Endothelial cell of umbilical vein (primary cell): Measurements from ENCODE around the gene EFNA5. TPM values are rescaled to one million over a fixed set of nuclear protein-coding genes. Genes with fewer than 3 reads are reported as not detected.

Experiments used
- BruUV-seq: library from RNA; stranded (reverse); fragments of 400-500 nt; replicated peaks from 2 replicates; lab custom pipeline; 2021; lab: Mats Ljungman, UMichigan
- CTCF ChIA-PET: fragments of 300-600, 350-600 bp; sonication (Branson Sonifier 250); formaldehyde crosslinking; loops from one replicate; lab custom pipeline; 2021; ENCODE audit warnings: antibody characterized with exemption, inconsistent platforms; lab: Charles Lee
- POLR2A ChIA-PET: fragments of 300-600, 350-600 bp; sonication (Branson Sonifier 250); formaldehyde crosslinking; loops from one replicate; lab custom pipeline; 2021; ENCODE audit warnings: antibody characterized with exemption, inconsistent platforms; lab: Charles Lee
- DNase-seq: peaks from one replicate; pipeline ENCODE4 v3.0.0-alpha.2; 2011; ENCODE audit warnings: low read depth, low spot score
- FAIRE-seq: peaks from 2 replicates; lab custom pipeline; 2011; peaks lifted over from hg19 to GRCh38; lab: Jason Lieb, UNC
- H2AFZ ChIP-seq: 2 replicates; pipeline ENCODE4 v1.6.0; 2012; ENCODE audit warnings: low read depth, low read length, control low read depth, inconsistent platforms
- H3K27ac ChIP-seq: 2 replicates; pipeline ENCODE4 v1.5.1; 2011; ENCODE audit warnings: low read depth, mild to moderate bottlenecking, control low read depth, low read length, moderate library complexity; ENCODE audit not compliant: insufficient read depth
- H3K27me3 ChIP-seq, 2 experiments: 2 replicates each; pipeline versions ENCODE4 v1.6.0 to v1.6.1; 2011; ENCODE audit warnings: low read length in 2 of 2, mixed read lengths in 1 of 2; ENCODE audit not compliant: control insufficient read depth in 2 of 2, insufficient read depth in 2 of 2
- H3K36me3 ChIP-seq, 2 experiments: 2 replicates in 1 of 2; 3 replicates in 1 of 2; pipeline ENCODE4 v1.5.1; 2011; ENCODE audit warnings: low read length in 2 of 2, mild to moderate bottlenecking in 1 of 2, moderate library complexity in 1 of 2; ENCODE audit not compliant: control insufficient read depth in 2 of 2, insufficient read depth in 2 of 2; ENCODE audit errors: extremely low read depth in 1 of 2
- H3K4me1 ChIP-seq: 3 replicates; pipeline ENCODE4 v1.5.1; 2011; ENCODE audit warnings: mild to moderate bottlenecking, low read length; ENCODE audit not compliant: control insufficient read depth, insufficient read depth; ENCODE audit errors: extremely low read depth
- H3K4me2 ChIP-seq: 2 replicates; pipeline ENCODE4 v1.6.1; 2011; ENCODE audit warnings: low read length, control low read depth, mixed read lengths; ENCODE audit not compliant: insufficient read depth
- H3K4me3 ChIP-seq, 3 experiments: fragments of 200-600 bp in 1 of 3; sonication (generic), shearing (Covaris generic) in 1 of 3; replicated peaks in 1 of 3; 2 replicates each; pipeline ENCODE4 v1.5.1; 2011 to 2016; ENCODE audit warnings: control low read depth in 3 of 3, low read length in 3 of 3, mild to moderate bottlenecking in 2 of 3, inconsistent platforms in 1 of 3, low read depth in 1 of 3, moderate library complexity in 1 of 3; ENCODE audit not compliant: insufficient read depth in 1 of 3
- H3K79me2 ChIP-seq: 2 replicates; pipeline ENCODE4 v1.6.0; 2012; ENCODE audit warnings: low read length, inconsistent platforms; ENCODE audit not compliant: control insufficient read depth, insufficient read depth
- H3K9ac ChIP-seq: replicated peaks from 2 replicates; pipeline ENCODE3; 2011; ENCODE audit warnings: low read length, control low read depth; ENCODE audit not compliant: insufficient read depth; ENCODE audit errors: extremely low read depth
- H3K9me1 ChIP-seq: replicated peaks from 3 replicates; pipeline ENCODE4 v1.6.0; 2011; ENCODE audit warnings: mild to moderate bottlenecking, low read length; ENCODE audit not compliant: control insufficient read depth, insufficient read depth; ENCODE audit errors: extremely low read depth
- H3K9me3 ChIP-seq: replicated peaks from 2 replicates; pipeline ENCODE4 v1.5.1; 2012; ENCODE audit warnings: low read length, inconsistent platforms; ENCODE audit not compliant: control insufficient read depth, insufficient read depth
- H4K20me1 ChIP-seq: replicated peaks from 2 replicates; pipeline ENCODE3; 2011; ENCODE audit warnings: mild to moderate bottlenecking, low read length; ENCODE audit not compliant: control insufficient read depth, insufficient read depth; ENCODE audit errors: extremely low read depth
- EZH2 ChIP-seq: IDR thresholded peaks from 2 replicates; pipeline ENCODE4 v1.6.1; 2012; ENCODE audit warnings: borderline replicate concordance, low read depth, mild to moderate bottlenecking, moderate library complexity, low read length, inconsistent platforms; ENCODE audit not compliant: severe bottlenecking
- FOS ChIP-seq: IDR thresholded peaks from 2 replicates; pipeline ENCODE4 v1.6.1; 2011; ENCODE audit warnings: mild to moderate bottlenecking, low read length, moderate library complexity, borderline replicate concordance; ENCODE audit not compliant: insufficient read depth
- GATA2 ChIP-seq: IDR thresholded peaks from 2 replicates; pipeline ENCODE4 v1.7.0; 2011; ENCODE audit warnings: low read depth, mild to moderate bottlenecking, moderate library complexity, mixed read lengths, low read length; ENCODE audit not compliant: insufficient read length, insufficient read depth
- JUN ChIP-seq: IDR thresholded peaks from 2 replicates; pipeline ENCODE4 v1.6.1; 2011; ENCODE audit warnings: borderline replicate concordance, low read depth; ENCODE audit not compliant: insufficient read length, insufficient read depth
- MYC ChIP-seq: IDR thresholded peaks from one replicate; pipeline ENCODE4 v1.6.1; 2011; ENCODE audit warnings: mild to moderate bottlenecking, low read depth, low read length
- POLR2A ChIP-seq: IDR thresholded peaks from 2 replicates; pipeline ENCODE4 v1.6.1; 2012; ENCODE audit warnings: low read depth, mild to moderate bottlenecking, control low read depth, low read length
- POLR2AphosphoS5 ChIP-seq: IDR thresholded peaks from 2 replicates; pipeline ENCODE4 v1.6.1; 2012; ENCODE audit warnings: low read depth, mild to moderate bottlenecking, control low read depth, low read length, moderate library complexity; ENCODE audit not compliant: insufficient read depth
- dilution Hi-C: fragments of 300-500 bp; cut with MboI; formaldehyde crosslinking; loops from one replicate; pipeline ENCODE4 v1.15.0; 2019; ENCODE audit warnings: low sequenced_read_pairs; ENCODE audit not compliant: extremely low pct_ligation_motif_present
- intact Hi-C: fragments of 100-400 bp; cut with micrococcal nuclease; formaldehyde crosslinking; loops from one replicate; pipeline ENCODE4 v1.10.0; 2022
- polyA plus RNA-seq, 4 experiments: library from polyadenylated mRNA; depleted of rRNA in 3 of 4; stranded (reverse) in 3 of 4; unstranded in 1 of 4; fragments of >200 nt; gene quantifications; 2 replicates each; pipeline versions ENCODE4 v1.2.1 to v1.2.3, GENCODE V29; 2011 to 2012; ENCODE audit warnings: missing spikeins in 1 of 4
- total RNA-seq: library from RNA; stranded (reverse); gene quantifications from 2 replicates; pipeline ENCODE4 v1.2.3, GENCODE V29; 2021
- TF ChIP-seq, protein P1 (sequence below): IDR thresholded peaks from 2 replicates; pipeline ENCODE4 v1.6.1; 2011; ENCODE audit not compliant: insufficient read depth, insufficient read length
- TF ChIP-seq, protein P2 (sequence below), 2 donors: IDR thresholded peaks; 1 replicate in 1 of 2; 2 replicates in 1 of 2; pipeline ENCODE4 v1.5.1; 2011; ENCODE audit warnings: low read length in 2 of 2, mild to moderate bottlenecking in 2 of 2, moderate library complexity in 2 of 2, control low read depth in 1 of 2, inconsistent platforms in 1 of 2, low read depth in 1 of 2; ENCODE audit not compliant: insufficient read depth in 1 of 2; ENCODE audit errors: extremely low read depth in 1 of 2

The EFNA5 gene
- total and polyA plus RNA-seq, 2 donors (not counting 3 experiments of a cell fraction or from before 2014, with no cell fraction given), result 13.6 to 22.1 TPM

- TF ChIP-seq, protein P1, sequence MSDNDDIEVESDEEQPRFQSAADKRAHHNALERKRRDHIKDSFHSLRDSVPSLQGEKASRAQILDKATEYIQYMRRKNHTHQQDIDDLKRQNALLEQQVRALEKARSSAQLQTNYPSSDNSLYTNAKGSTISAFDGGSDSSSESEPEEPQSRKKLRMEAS, result no peak
- no peak for TF ChIP-seq FOS
- no peak for TF ChIP-seq POLR2A
- no peak for TF ChIP-seq JUN
- TF ChIP-seq, protein P2, sequence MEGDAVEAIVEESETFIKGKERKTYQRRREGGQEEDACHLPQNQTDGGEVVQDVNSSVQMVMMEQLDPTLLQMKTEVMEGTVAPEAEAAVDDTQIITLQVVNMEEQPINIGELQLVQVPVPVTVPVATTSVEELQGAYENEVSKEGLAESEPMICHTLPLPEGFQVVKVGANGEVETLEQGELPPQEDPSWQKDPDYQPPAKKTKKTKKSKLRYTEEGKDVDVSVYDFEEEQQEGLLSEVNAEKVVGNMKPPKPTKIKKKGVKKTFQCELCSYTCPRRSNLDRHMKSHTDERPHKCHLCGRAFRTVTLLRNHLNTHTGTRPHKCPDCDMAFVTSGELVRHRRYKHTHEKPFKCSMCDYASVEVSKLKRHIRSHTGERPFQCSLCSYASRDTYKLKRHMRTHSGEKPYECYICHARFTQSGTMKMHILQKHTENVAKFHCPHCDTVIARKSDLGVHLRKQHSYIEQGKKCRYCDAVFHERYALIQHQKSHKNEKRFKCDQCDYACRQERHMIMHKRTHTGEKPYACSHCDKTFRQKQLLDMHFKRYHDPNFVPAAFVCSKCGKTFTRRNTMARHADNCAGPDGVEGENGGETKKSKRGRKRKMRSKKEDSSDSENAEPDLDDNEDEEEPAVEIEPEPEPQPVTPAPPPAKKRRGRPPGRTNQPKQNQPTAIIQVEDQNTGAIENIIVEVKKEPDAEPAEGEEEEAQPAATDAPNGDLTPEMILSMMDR (IDR thresholded peaks at IDR 0.05; ENCODE audit: extremely low read depth in 1 of 2, insufficient read depth in 1 of 2, low read depth in 1 of 2, low read length in 2 of 2), result no peak
- no peak for TF ChIP-seq EZH2
- no peak for TF ChIP-seq GATA2
- no peak for TF ChIP-seq POLR2AphosphoS5
- no peak for TF ChIP-seq MYC
- ChIA-PET POLR2A (no interaction called here), CTCF (interaction anchor here (1.0 to 1.2 kb wide), 3 partner anchors 12 to 38 kb away, joined by 3 to 5 read pairs (median 3); no protein-coding TSS in a partner anchor)
- no peak for DNase-seq
- no peaks in the 10 kb centered on the region for H3K36me3 ChIP-seq
- no peak overlapping the region for H3K9ac ChIP-seq
- no peak overlapping the region for H2AFZ ChIP-seq
- no peak overlapping the region for H3K4me3 ChIP-seq
- intact Hi-C loops (no loop called here), dilution Hi-C loops (no loop called here)
- H3K4me2 ChIP-seq, result no peak overlapping the region
- no peaks in the 10 kb centered on the region for H3K9me1 ChIP-seq
- no peaks in the 10 kb centered on the region for H3K9me3 ChIP-seq
- H3K79me2 ChIP-seq, result no peaks in the 10 kb centered on the region
- no peak overlapping the region for H3K27ac ChIP-seq
- peaks cover 2% of the 10 kb centered on the region for H3K4me1 ChIP-seq
- no peak for FAIRE-seq
- BruUV-seq, result no TSS peak
- H3K27me3 ChIP-seq, result no peaks in the 10 kb centered on the region
- H4K20me1 ChIP-seq, result no peaks in the 10 kb centered on the region
Measured at GRCh38 chr5:107533910-107534876, 136.5 kb downstream of the EFNA5 start.
